Glomerular endothelial cell (primary cell): Measurements from ENCODE around the gene PRRX1. TPM values are rescaled to one million over a fixed set of nuclear protein-coding genes. Genes with fewer than 3 reads are reported as not detected.

Experiments used
- DNase-seq: peaks from one replicate; pipeline ENCODE4 v3.0.0-alpha.2; 2011; ENCODE audit warnings: low read depth, low spot score; ENCODE audit errors: extremely low read depth
- total RNA-seq: library from RNA; depleted of rRNA; stranded (reverse); fragments of >200 nt; gene quantifications from 2 replicates; pipeline ENCODE4 v1.2.3, GENCODE V29; 2015

Gene PRRX1
- total RNA-seq, 1 donor from 2014 or later, result 0.93 TPM

- no peak for DNase-seq
These were observed 383 bp upstream of the PRRX1 start for GRCh38 chr1:170663404-170664092.

- DNase-seq, result no peak
These were observed 1.1 kb downstream of the PRRX1 start for GRCh38 chr1:170664828-170665612.

- DNase-seq, result no peak
These were observed 1.7 kb downstream of the PRRX1 start for GRCh38 chr1:170665629-170666028.

GRCh38 chr1:170666541-170667254, 2.8 kb downstream of the PRRX1 start:
- no peak for DNase-seq

- DNase-seq, result no peak
These were observed 4.5 kb downstream of the PRRX1 start for GRCh38 chr1:170668209-170669106.

- no peak for DNase-seq
These were observed 5.1 kb downstream of the PRRX1 start for GRCh38 chr1:170669107-170669445.

GRCh38 chr1:170669586-170670530, 5.9 kb downstream of the PRRX1 start:
- no peak for DNase-seq

- DNase-seq, result no peak
These were observed 7.1 kb downstream of the PRRX1 start for GRCh38 chr1:170670802-170671628.

GRCh38 chr1:170671629-170671963, 7.7 kb downstream of the PRRX1 start:
- no peak for DNase-seq

- no peak for DNase-seq
These were observed 8.4 kb downstream of the PRRX1 start for GRCh38 chr1:170672316-170672715.

- no peak for DNase-seq
These were observed 10.3 kb downstream of the PRRX1 start for GRCh38 chr1:170674239-170674638.

- no peak for DNase-seq
These were observed 11.1 kb downstream of the PRRX1 start for GRCh38 chr1:170674986-170675385.

- DNase-seq, result no peak
These were observed 11.9 kb downstream of the PRRX1 start for GRCh38 chr1:170675865-170676264.

GRCh38 chr1:170676628-170677027, 12.7 kb downstream of the PRRX1 start:
- no peak for DNase-seq

- no peak for DNase-seq
These were observed 14.2 kb downstream of the PRRX1 start for GRCh38 chr1:170678027-170678600.

- DNase-seq, result no peak
These were observed 16.5 kb downstream of the PRRX1 start for GRCh38 chr1:170680428-170680827.

- no peak for DNase-seq
These were observed 18.2 kb downstream of the PRRX1 start for GRCh38 chr1:170682169-170682568.

GRCh38 chr1:170682809-170683208, 18.9 kb downstream of the PRRX1 start:
- no peak for DNase-seq

- DNase-seq, result no peak
These were observed 21.2 kb downstream of the PRRX1 start for GRCh38 chr1:170685166-170685565.
